ENCODE measurements around the gene CNNM2. TPM values are rescaled to one million over a fixed set of nuclear protein-coding genes. Genes with fewer than 3 reads are reported as not detected.
"Not testable (repeated sequence)": the region's sequence is repeated elsewhere in the genome, so short reads cannot be mapped to it uniquely, and the experiment has no call there.

The CNNM2 gene
- total and polyA plus RNA-seq, 4 donors, result 3.0 to 18.3 (median 7.8) TPM

- H3K9me3 ChIP-seq (ENCODE audit: control insufficient read depth in 4 of 4, insufficient read depth in 3 of 4, low read length in 3 of 4), result no peaks in the 10 kb centered on the region
- WGBS, 2 donors, result 66 to 85% methylated on average over 1 of the region's 1 CpG
- no peak overlapping the region for H3K4me3 ChIP-seq
- no peaks in the 10 kb centered on the region for H3K36me3 ChIP-seq (ENCODE audit: control insufficient read depth in 4 of 4, insufficient read depth in 4 of 4, low read length in 4 of 4)
- no peaks in the 10 kb centered on the region for H3K27me3 ChIP-seq (ENCODE audit: control insufficient read depth in 3 of 3, insufficient read depth in 3 of 3, low read length in 2 of 3)
- ATAC-seq (ENCODE audit: insufficient read depth, low FRiP score) (no peak), DNase-seq (no peak)
- TF ChIP-seq, protein P1, sequence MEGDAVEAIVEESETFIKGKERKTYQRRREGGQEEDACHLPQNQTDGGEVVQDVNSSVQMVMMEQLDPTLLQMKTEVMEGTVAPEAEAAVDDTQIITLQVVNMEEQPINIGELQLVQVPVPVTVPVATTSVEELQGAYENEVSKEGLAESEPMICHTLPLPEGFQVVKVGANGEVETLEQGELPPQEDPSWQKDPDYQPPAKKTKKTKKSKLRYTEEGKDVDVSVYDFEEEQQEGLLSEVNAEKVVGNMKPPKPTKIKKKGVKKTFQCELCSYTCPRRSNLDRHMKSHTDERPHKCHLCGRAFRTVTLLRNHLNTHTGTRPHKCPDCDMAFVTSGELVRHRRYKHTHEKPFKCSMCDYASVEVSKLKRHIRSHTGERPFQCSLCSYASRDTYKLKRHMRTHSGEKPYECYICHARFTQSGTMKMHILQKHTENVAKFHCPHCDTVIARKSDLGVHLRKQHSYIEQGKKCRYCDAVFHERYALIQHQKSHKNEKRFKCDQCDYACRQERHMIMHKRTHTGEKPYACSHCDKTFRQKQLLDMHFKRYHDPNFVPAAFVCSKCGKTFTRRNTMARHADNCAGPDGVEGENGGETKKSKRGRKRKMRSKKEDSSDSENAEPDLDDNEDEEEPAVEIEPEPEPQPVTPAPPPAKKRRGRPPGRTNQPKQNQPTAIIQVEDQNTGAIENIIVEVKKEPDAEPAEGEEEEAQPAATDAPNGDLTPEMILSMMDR (IDR thresholded peaks at IDR 0.05; ENCODE audit: control extremely low read depth, extremely low read depth), result no peak
- no peak overlapping the region for H3K27ac ChIP-seq (ENCODE audit: low read depth in 1 of 2, low read length in 1 of 2)
- no peaks in the 10 kb centered on the region for H3K4me1 ChIP-seq (ENCODE audit: control insufficient read depth in 5 of 5, insufficient read depth in 5 of 5, low read length in 5 of 5)
- no peak overlapping the region for H3K9ac ChIP-seq (ENCODE audit: insufficient read depth in 1 of 2, low read length in 2 of 2)
These were observed 79.9 kb downstream of the CNNM2 start for GRCh38 chr10:102997998-102998397.

- WGBS, 2 donors, result 94 to 97% methylated on average over 7 of the region's 7 CpGs
- Histone ChIP-seq H3K27ac (ENCODE audit: low read depth in 1 of 2, low read length in 1 of 2) (no peak overlapping the region), H3K4me1 (ENCODE audit: control insufficient read depth in 5 of 5, insufficient read depth in 5 of 5, low read length in 5 of 5) (no peaks in the 10 kb centered on the region), H3K36me3 (ENCODE audit: control insufficient read depth in 4 of 4, insufficient read depth in 4 of 4, low read length in 4 of 4) (no peaks in the 10 kb centered on the region), H3K27me3 (ENCODE audit: control insufficient read depth in 3 of 3, insufficient read depth in 3 of 3, low read length in 2 of 3) (no peaks in the 10 kb centered on the region), H3K4me3 (no peak overlapping the region), H3K9ac (ENCODE audit: insufficient read depth in 1 of 2, low read length in 2 of 2) (no peak overlapping the region), H3K9me3 (ENCODE audit: control insufficient read depth in 4 of 4, insufficient read depth in 3 of 4, low read length in 3 of 4) (no peaks in the 10 kb centered on the region)
- no peak for DNase-seq
- no peak for ATAC-seq (ENCODE audit: insufficient read depth, low FRiP score)
- TF ChIP-seq, protein P1 (IDR thresholded peaks at IDR 0.05; ENCODE audit: control extremely low read depth, extremely low read depth), result no peak
These were observed 80.4 kb downstream of the CNNM2 start for GRCh38 chr10:102998399-102998907.

DNA sequence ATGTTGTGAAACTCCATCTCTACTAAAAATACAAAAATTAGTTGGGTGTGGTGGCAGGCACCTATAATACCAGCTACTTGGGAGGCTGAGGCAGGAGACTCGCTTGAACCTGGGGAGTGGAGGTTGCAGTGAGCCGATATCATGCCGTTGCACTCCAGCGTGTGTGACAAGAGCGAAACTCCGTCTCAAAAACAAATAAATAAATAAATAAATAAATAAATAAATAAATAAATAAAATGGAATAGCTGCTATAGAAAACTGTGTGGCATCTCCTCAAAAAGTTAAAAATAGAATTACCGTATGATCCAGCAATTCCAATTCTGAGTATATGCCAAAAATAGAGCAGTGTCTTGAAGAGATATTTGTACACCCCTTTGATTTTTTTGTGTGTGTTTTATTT is 82.0 kb downstream of the CNNM2 start:
- not testable (repeated sequence) for H3K36me3 ChIP-seq (ENCODE audit: control insufficient read depth in 4 of 4, insufficient read depth in 4 of 4, low read length in 4 of 4); H3K9ac ChIP-seq (ENCODE audit: insufficient read depth in 1 of 2, low read length in 2 of 2); H3K4me3 ChIP-seq; H3K9me3 ChIP-seq (ENCODE audit: control insufficient read depth in 4 of 4, insufficient read depth in 3 of 4, low read length in 3 of 4); ATAC-seq (ENCODE audit: insufficient read depth, low FRiP score); DNase-seq; H3K4me1 ChIP-seq (ENCODE audit: control insufficient read depth in 5 of 5, insufficient read depth in 5 of 5, low read length in 5 of 5); H3K27ac ChIP-seq (ENCODE audit: low read depth in 1 of 2, low read length in 1 of 2); H3K27me3 ChIP-seq (ENCODE audit: control insufficient read depth in 3 of 3, insufficient read depth in 3 of 3, low read length in 2 of 3)
- WGBS, 2 donors, result 96% methylated on average over 7 of the region's 7 CpGs

- 75 to 89% methylated on average over 5 of the region's 5 CpGs for WGBS, 2 donors
- Histone ChIP-seq H3K9ac (ENCODE audit: insufficient read depth in 1 of 2, low read length in 2 of 2) (no peak overlapping the region), H3K27me3 (ENCODE audit: control insufficient read depth in 3 of 3, insufficient read depth in 3 of 3, low read length in 2 of 3) (no peaks in the 10 kb centered on the region), H3K36me3 (ENCODE audit: control insufficient read depth in 4 of 4, insufficient read depth in 4 of 4, low read length in 4 of 4) (no peaks in the 10 kb centered on the region), H3K9me3 (ENCODE audit: control insufficient read depth in 4 of 4, insufficient read depth in 3 of 4, low read length in 3 of 4) (peaks cover 0 to 4% (median 2%) of the 10 kb centered on the region in 4 donors), H3K27ac (ENCODE audit: low read depth in 1 of 2, low read length in 1 of 2) (no peak overlapping the region), H3K4me3 (no peak overlapping the region), H3K4me1 (ENCODE audit: control insufficient read depth in 5 of 5, insufficient read depth in 5 of 5, low read length in 5 of 5) (no peaks in the 10 kb centered on the region)
- DNase-seq, result no peak
- TF ChIP-seq, protein P1 (IDR thresholded peaks at IDR 0.05; ENCODE audit: control extremely low read depth, extremely low read depth), result no peak
- no peak for ATAC-seq (ENCODE audit: insufficient read depth, low FRiP score)
These were observed 88.9 kb downstream of the CNNM2 start for GRCh38 chr10:103007017-103007416.
